Calu3 (cell line): ENCODE results near the gene GRK6. TPM values are rescaled to one million over a fixed set of nuclear protein-coding genes. Genes with fewer than 3 reads are reported as not detected.

Experiments
- BruUV-seq: library from RNA; stranded (reverse); fragments of 400-500 nt; replicated peaks from 2 replicates; lab custom pipeline; 2021; lab: Mats Ljungman, UMichigan
- CTCF ChIA-PET: fragments of 300-600 bp; sonication (Branson Sonifier 250); formaldehyde crosslinking; loops from one replicate; lab custom pipeline; 2022; ENCODE audit warnings: antibody characterized with exemption; lab: Charles Lee
- DNase-seq: peaks from one replicate; pipeline ENCODE4 v3.0.0; 2022
- H3K27ac Mint-ChIP-seq: one replicate; pipeline ENCODE4 v1.8.0; 2022; ENCODE audit warnings: mixed read lengths; ENCODE audit not compliant: unreplicated experiment
- H3K27me3 Mint-ChIP-seq: one replicate; pipeline ENCODE4 v1.8.0; 2022; ENCODE audit warnings: mixed read lengths; ENCODE audit not compliant: unreplicated experiment
- H3K36me3 Mint-ChIP-seq: one replicate; pipeline ENCODE4 v1.8.0; 2022; ENCODE audit warnings: mild to moderate bottlenecking, moderate library complexity, mixed read lengths; ENCODE audit not compliant: insufficient read depth, unreplicated experiment
- H3K4me1 Mint-ChIP-seq: one replicate; pipeline ENCODE4 v1.8.0; 2022; ENCODE audit warnings: mild to moderate bottlenecking, low read depth, mixed read lengths; ENCODE audit not compliant: unreplicated experiment
- H3K4me3 Mint-ChIP-seq: one replicate; pipeline ENCODE4 v1.8.0; 2022; ENCODE audit warnings: mild to moderate bottlenecking, low read depth, moderate library complexity, mixed read lengths; ENCODE audit not compliant: unreplicated experiment
- H3K9me3 Mint-ChIP-seq: one replicate; pipeline ENCODE4 v1.8.0; 2022; ENCODE audit warnings: low read depth, mixed read lengths; ENCODE audit not compliant: unreplicated experiment
- CTCF ChIP-seq: fragments of 200-600 bp; IDR thresholded peaks from one replicate; pipeline ENCODE4 v1.8.0; 2022; ENCODE audit warnings: antibody characterized with exemption; ENCODE audit not compliant: unreplicated experiment
- intact Hi-C: fragments of 100-400 bp; cut with micrococcal nuclease; formaldehyde crosslinking; loops from one replicate; pipeline ENCODE4 v1.10.0; 2022; ENCODE audit not compliant: unreplicated experiment
- total RNA-seq: library from RNA; stranded (reverse); gene quantifications from 2 replicates; pipeline ENCODE4 v1.2.3, GENCODE V29; 2022

GRK6 gene
- total RNA-seq, 1 experiment from 2014 or later, result 72.6 TPM

GRCh38 chr5:177452688-177453638, 26.5 kb downstream of the GRK6 start:
- H3K4me3 Mint-ChIP-seq, result peak overlapping the region; percentile 77
- no peak for TF ChIP-seq CTCF
- DNase-seq, result no peak
- no TSS peak for BruUV-seq
- H3K36me3 Mint-ChIP-seq, result peaks cover 79% of the 10 kb centered on the region
- peaks cover 51% of the 10 kb centered on the region for H3K4me1 Mint-ChIP-seq
- no peaks in the 10 kb centered on the region for H3K9me3 Mint-ChIP-seq
- CTCF ChIA-PET, result interaction anchor here (1.0 to 5.1 kb wide), 6 partner anchors 45 to 143 kb away, joined by 3 to 80 read pairs (median 6); no protein-coding TSS in a partner anchor
- H3K27me3 Mint-ChIP-seq, result no peaks in the 10 kb centered on the region
- H3K27ac Mint-ChIP-seq, result peak overlapping the region; percentile 86
- intact Hi-C loops, result loop anchor here (5.0 to 10.0 kb wide), 2 partner anchors 141 to 338 kb away; partner anchors contain the start of gene MXD3

- Mint-ChIP-seq H3K27ac (peak overlapping the region; percentile 86), H3K36me3 (peaks cover 80% of the 10 kb centered on the region), H3K27me3 (no peaks in the 10 kb centered on the region), H3K4me3 (peak overlapping the region; percentile 77), H3K4me1 (peaks cover 42% of the 10 kb centered on the region), H3K9me3 (no peaks in the 10 kb centered on the region)
- no peak for DNase-seq
- CTCF ChIA-PET, result interaction anchor here (0.5 to 5.1 kb wide), 7 partner anchors 24 to 277 kb away, joined by 3 to 80 read pairs (median 4); partner anchors contain the start of gene PDLIM7
- TF ChIP-seq CTCF, result no peak
- intact Hi-C loops, result loop anchor here (2.0 to 10.0 kb wide), 3 partner anchors 51 to 339 kb away; partner anchors contain the start of gene MXD3
- BruUV-seq, result no TSS peak
Observed at GRCh38 chr5:177453852-177454396, 27.4 kb downstream of the GRK6 start.

- peaks cover 86% of the 10 kb centered on the region for H3K36me3 Mint-ChIP-seq
- DNase-seq, result peak; percentile 99
- peak overlapping the region; percentile 77 for H3K4me3 Mint-ChIP-seq
- TF ChIP-seq CTCF, result peak; percentile 96
- H3K9me3 Mint-ChIP-seq, result no peaks in the 10 kb centered on the region
- BruUV-seq, result no TSS peak
- H3K27ac Mint-ChIP-seq, result peak overlapping the region; percentile 86
- intact Hi-C loops, result loop anchor here (2.0 to 10.0 kb wide), 3 partner anchors 52 to 340 kb away; partner anchors contain the start of gene MXD3
- no peaks in the 10 kb centered on the region for H3K27me3 Mint-ChIP-seq
- H3K4me1 Mint-ChIP-seq, result peaks cover 40% of the 10 kb centered on the region
- CTCF ChIA-PET, result interaction anchor here (0.5 to 5.1 kb wide), 20 partner anchors 10 to 328 kb away, joined by 3 to 80 read pairs (median 4); partner anchors contain the start of gene PDLIM7
Observed at GRCh38 chr5:177454397-177455035, 28.0 kb downstream of the GRK6 start.
